ENCODE results near the gene TTC22.

GRCh38 chr1:54810153-54810942 is 9.2 kb upstream of the TTC22 start:
- TF ChIP-seq CTCF (IDR thresholded peaks at IDR 0.05), result peak; percentile 86 to 94 (median 88)
- no peak for TF ChIP-seq POLR2A (IDR thresholded peaks at IDR 0.05)

Measured in right lobe of liver (tissue), 4 donors.